HPDE6-E6E7 (cell line): ENCODE measurements around the gene MTERF2.

ENCODE experiments used
- DNase-seq: peaks from one replicate; pipeline ENCODE4 v3.0.0; 2011; ENCODE audit warnings: missing footprints; ENCODE audit errors: extremely low spot score

Gene MTERF2

GRCh38 chr12:106954462-106955376 is 32.2 kb downstream of the MTERF2 start:
- DNase-seq = peak; percentile 19

DNA sequence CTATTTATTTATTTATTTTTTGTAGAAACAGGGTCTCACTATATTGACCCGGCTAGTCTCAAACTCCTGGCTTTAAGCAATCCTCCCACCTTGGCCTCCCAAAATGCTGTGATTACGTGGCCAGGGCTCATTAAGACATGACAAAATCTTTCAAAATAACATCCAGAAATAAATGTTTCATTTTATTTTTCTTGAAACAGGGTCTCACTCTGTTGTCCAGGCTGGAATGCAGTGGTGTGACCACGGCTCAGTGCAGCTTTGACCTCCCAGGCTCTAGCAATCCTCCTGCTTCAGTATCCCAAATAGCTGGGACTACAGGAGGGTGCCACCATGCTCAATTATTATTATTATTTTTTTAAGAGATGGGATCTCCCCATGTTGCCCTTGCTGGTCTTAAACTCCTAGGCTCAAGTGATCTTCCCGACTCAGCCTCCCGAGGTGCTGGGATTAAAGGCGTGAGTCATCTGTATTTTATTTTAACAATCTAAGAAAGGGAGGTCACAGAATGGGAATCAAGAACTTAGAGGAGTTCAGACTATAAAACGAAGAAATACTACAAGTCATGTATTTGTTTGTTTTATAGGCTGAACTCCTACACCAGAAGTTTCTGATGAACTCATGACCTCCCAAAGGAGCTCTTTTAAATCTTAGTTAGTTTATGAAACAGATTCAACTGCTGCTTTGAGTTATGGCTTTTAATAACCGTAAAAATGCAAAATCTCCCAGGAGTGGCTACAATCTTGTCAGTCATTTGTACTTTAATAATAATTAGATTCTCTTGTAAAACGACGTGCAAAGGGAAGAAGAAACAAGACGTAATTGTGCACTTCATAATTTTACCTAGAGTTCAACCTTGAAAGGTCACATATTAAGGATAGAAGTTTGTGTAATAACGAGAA is 33.3 kb downstream of the MTERF2 start:
- no peak for DNase-seq

DNA sequence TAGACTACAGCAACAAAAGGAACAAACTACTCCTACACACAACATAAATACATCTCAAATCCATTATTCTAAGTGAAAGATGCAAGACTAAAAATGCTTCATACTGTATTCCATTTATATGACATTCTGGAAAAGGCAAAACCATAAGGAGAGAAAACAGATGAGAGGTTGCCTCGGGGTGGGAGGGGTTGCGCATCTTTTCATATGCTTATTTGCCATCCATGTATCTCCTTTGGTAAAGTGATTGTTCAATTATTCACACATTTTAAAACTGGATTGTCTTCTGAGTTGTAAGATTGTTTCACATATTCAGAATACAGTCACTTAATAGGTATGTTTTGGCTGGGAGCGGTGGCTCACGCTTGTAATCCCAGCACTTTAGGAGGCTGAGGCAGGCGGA is 36.4 kb downstream of the MTERF2 start:
- DNase-seq = no peak

GRCh38 chr12:106947461-106947860 is 39.5 kb downstream of the MTERF2 start:
- DNase-seq = no peak

DNA sequence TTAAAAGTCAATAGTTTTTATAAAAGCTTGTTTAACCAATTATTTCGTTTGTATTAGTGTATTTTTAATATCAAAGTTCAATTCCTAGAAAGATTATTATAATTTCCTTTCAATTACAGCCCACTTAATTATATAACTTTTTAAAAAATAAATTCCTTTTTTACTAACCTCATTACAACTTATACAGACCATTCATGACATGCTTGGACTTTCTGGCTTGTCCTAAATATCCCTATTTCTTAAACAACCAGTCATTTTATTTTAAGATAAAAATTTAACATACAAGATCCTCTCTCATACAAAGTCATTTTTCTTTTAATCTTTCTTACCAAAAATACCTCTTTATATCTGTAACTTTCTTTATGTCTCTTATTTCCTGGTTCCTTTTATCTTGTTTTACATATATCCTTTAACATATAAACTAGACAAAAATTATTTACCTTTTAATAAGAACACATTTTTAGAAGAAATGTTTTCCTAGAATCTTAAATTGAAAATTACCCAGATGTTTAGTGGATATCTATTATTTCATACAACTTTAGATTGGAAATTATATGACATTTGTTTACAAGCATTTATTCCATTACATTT is 41.6 kb downstream of the MTERF2 start:
- DNase-seq = no peak

DNA sequence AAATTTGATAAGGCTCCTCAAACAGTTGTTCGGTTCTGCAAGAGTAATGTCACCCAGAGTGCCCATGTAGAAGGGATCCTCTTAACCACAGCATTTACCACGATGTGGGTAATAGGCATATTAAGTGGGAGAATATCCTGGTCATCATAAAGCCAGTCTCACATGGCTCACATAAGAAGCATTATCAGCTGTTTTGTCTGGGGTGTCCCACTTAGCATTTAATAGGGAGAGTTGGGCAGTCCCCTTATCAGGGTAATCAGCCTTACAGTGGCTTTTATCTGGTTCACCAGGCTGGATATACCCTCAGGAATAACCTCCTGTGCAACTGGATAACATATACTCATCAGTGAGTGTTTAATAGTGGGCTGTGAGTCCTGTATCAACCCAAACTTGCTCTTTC is 44.2 kb downstream of the MTERF2 start:
- no peak for DNase-seq

DNA sequence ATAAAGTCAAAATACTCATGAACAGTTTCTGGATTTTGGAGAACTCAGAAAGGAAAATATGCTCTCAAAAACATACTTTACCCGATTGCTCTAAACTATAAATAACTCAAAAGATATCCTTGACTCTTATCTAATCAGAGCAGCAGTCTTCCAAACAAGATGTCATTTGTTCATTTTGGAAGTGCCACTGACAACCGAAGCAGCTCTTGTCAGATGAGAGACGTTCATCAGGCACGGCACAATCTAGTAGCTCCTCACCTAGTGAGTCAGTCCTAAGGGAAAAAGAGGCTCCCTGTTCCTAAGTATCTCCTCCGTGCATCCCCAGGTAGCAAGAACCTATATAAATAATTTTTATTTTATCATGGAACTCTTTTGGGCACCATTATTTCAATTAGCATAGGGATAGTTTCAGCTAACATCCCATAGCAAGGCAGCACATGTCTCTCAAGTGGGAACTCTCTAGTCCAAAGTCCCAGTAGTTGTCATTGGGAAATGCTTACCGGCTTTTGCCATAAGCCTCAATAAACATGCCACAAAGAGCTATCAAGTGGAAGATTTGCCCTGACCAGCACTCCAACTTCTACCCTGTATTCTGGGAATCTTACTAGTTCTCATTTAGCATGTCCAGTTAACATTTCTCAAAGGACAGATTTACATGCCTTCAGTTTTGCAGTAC is 45.3 kb downstream of the MTERF2 start:
- no peak for DNase-seq

DNA sequence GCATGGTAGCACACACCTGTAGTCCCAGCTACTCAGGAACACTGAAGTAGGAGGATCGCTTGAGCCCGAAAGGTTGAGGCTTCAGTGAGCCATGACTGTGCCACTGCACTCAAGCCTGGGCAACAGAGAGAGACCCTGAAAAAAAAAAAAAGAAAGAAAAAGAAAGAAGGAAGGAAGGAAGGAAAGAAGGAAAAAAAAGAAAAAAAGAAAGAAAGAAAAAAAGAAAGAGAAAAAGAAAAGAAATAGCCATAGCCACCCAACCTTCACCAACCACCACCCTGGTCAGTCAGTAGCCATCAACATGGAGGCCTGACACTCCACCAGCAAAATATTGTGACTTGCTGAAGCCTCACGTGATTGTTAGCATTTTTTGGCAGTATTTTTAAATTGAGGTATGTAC is 52.7 kb downstream of the MTERF2 start:
- no peak for DNase-seq
